ENCODE results near the gene ADCY10.
"Not testable (repeated sequence)": the region's sequence is repeated elsewhere in the genome, so short reads cannot be mapped to it uniquely, and the experiment has no call there.

Gene ADCY10

GRCh38 chr1:167880580-167881021 is 33.3 kb downstream of the ADCY10 start:
- DNase-seq: no peak

GRCh38 chr1:167879508-167879907 is 34.4 kb downstream of the ADCY10 start:
- DNase-seq: no peak

GRCh38 chr1:167878372-167879160 is 35.4 kb downstream of the ADCY10 start:
- DNase-seq: no peak

- no peak for DNase-seq
Observed at GRCh38 chr1:167876597-167877175, 37.2 kb downstream of the ADCY10 start.

- DNase-seq: no peak
Observed at GRCh38 chr1:167871331-167871730, 42.6 kb downstream of the ADCY10 start.

GRCh38 chr1:167869157-167870001 is 44.6 kb downstream of the ADCY10 start:
- DNase-seq: not testable (repeated sequence)

GRCh38 chr1:167866739-167867414 is 47.1 kb downstream of the ADCY10 start:
- DNase-seq: not testable (repeated sequence)

- not testable (repeated sequence) for DNase-seq
Observed at GRCh38 chr1:167866326-167866725, 47.6 kb downstream of the ADCY10 start.

GRCh38 chr1:167865804-167866308 is 48.1 kb downstream of the ADCY10 start:
- DNase-seq: not testable (repeated sequence)

- not testable (repeated sequence) for DNase-seq
Observed at GRCh38 chr1:167865193-167865592, 48.7 kb downstream of the ADCY10 start.

GRCh38 chr1:167864392-167865032 is 49.4 kb downstream of the ADCY10 start:
- no peak for DNase-seq

- DNase-seq: no peak
Observed at GRCh38 chr1:167863921-167864279, 50.0 kb downstream of the ADCY10 start.

GRCh38 chr1:167863191-167863920 is 50.6 kb downstream of the ADCY10 start:
- not testable (repeated sequence) for DNase-seq

- no peak for DNase-seq
Observed at GRCh38 chr1:167862432-167863076, 51.4 kb downstream of the ADCY10 start.

GRCh38 chr1:167861664-167862381 is 52.1 kb downstream of the ADCY10 start:
- no peak for DNase-seq

- no peak for DNase-seq
Observed at GRCh38 chr1:167860231-167860923, 53.6 kb downstream of the ADCY10 start.

GRCh38 chr1:167856711-167857418 is 57.1 kb downstream of the ADCY10 start:
- no peak for DNase-seq

GRCh38 chr1:167854184-167854583 is 59.8 kb downstream of the ADCY10 start:
- no peak for DNase-seq

GRCh38 chr1:167849666-167850065 is 64.3 kb downstream of the ADCY10 start:
- DNase-seq: no peak

All from NCI-H345 (cell line).